Astrocyte (in vitro differentiated cells and primary cell): ENCODE data around the gene LMNTD2.

ENCODE experiments used
- CTCF ChIP-seq: IDR thresholded peaks from 2 replicates; pipeline ENCODE4 v1.5.1; 2011; ENCODE audit warnings: low read depth, mild to moderate bottlenecking, inconsistent platforms, low read length, moderate library complexity; ENCODE audit not compliant: insufficient read depth
- EZH2 ChIP-seq: IDR thresholded peaks from 2 replicates; pipeline ENCODE4 v1.6.1; 2012; ENCODE audit warnings: mild to moderate bottlenecking, low read length, inconsistent platforms; ENCODE audit not compliant: insufficient read depth

- TF ChIP-seq CTCF (no peak), EZH2 (no peak)
Measured at GRCh38 chr11:596374-596773, 35.8 kb upstream of the LMNTD2 start.
